Breast epithelium (tissue), 4 donors: Measurements from ENCODE around the gene DPP7. TPM values are rescaled to one million over a fixed set of nuclear protein-coding genes. Genes with fewer than 3 reads are reported as not detected.
A peak's percentile ranks its signal among the peaks of the same experiment; 100 is the strongest.
"Not testable (repeated sequence)": the region's sequence is repeated elsewhere in the genome, so short reads cannot be mapped to it uniquely, and the experiment has no call there.

Experiments
- DNase-seq, 2 donors: peaks; one replicate each; pipeline ENCODE4 v3.0.0-alpha.2; 2019; ENCODE audit warnings: low spot score in 2 of 2
- H3K27ac ChIP-seq, 2 donors: fragments of 200-600 bp; sonication (generic) in 1 of 2; one replicate each; pipeline ENCODE4 v1.5.1; 2016 to 2019; ENCODE audit warnings: mild to moderate bottlenecking in 1 of 2
- H3K27me3 ChIP-seq, 2 donors: fragments of 200-600 bp; sonication (generic) in 1 of 2; one replicate each; pipeline versions ENCODE4 v1.5.1 to v1.6.0; 2017 to 2019; ENCODE audit warnings: control low read depth in 1 of 2, mild to moderate bottlenecking in 1 of 2
- H3K36me3 ChIP-seq: fragments of 200-600 bp; one replicate; pipeline ENCODE4 v1.5.1; 2019
- H3K4me1 ChIP-seq, 2 donors: fragments of 200-600 bp; sonication (generic); one replicate each; pipeline ENCODE4 v1.5.1; 2016 to 2019; ENCODE audit warnings: control low read depth in 1 of 2
- H3K4me3 ChIP-seq, 3 donors: fragments of 200-600 bp; sonication (generic); 1 replicate in 2 of 3; 2 replicates in 1 of 3; pipeline ENCODE4 v1.5.1; 2016 to 2019; ENCODE audit warnings: mild to moderate bottlenecking in 3 of 3, moderate library complexity in 2 of 3
- H3K9me3 ChIP-seq, 2 donors: fragments of 200-600 bp; sonication (generic) in 1 of 2; one replicate each; pipeline ENCODE4 v1.5.1; 2016 to 2019; ENCODE audit warnings: control low read depth in 1 of 2
- CTCF ChIP-seq, 3 donors: fragments of 450-650 bp; IDR thresholded peaks; one replicate each; pipeline ENCODE4 v1.5.1; 2016 to 2017; ENCODE audit warnings: antibody characterized with exemption in 3 of 3, mild to moderate bottlenecking in 3 of 3, moderate library complexity in 3 of 3
- POLR2A ChIP-seq: fragments of 450-650 bp; IDR thresholded peaks from one replicate; pipeline ENCODE4 v1.6.1; 2016; ENCODE audit warnings: antibody characterized with exemption, mild to moderate bottlenecking, moderate library complexity
- POLR2AphosphoS5 ChIP-seq, 3 donors: sonication (generic); formaldehyde crosslinking; IDR thresholded peaks; one replicate each; pipeline ENCODE4 v1.6.1; 2017; ENCODE audit warnings: antibody characterized with exemption in 3 of 3
- intact Hi-C: fragments of 100-400 bp; cut with DNase I; formaldehyde crosslinking; loops from one replicate; pipeline ENCODE4 v1.15.1; 2023; ENCODE audit warnings: low total_unique reads
- total RNA-seq, 3 donors: library from RNA; depleted of rRNA; stranded (reverse); fragments of >200 nt; gene quantifications; one replicate each; pipeline ENCODE4 v1.1.0, GENCODE V29; 2016

DPP7 gene
- total RNA-seq, 3 donors from 2014 or later = 115 to 137 (median 132) TPM

GRCh38 chr9:137063311-137064026 lies 51.1 kb downstream of the DPP7 start:
- DNase-seq = no peak
- Histone ChIP-seq H3K4me3 (peak overlapping the region in 2 of 3 donors; percentile 9 to 40), H3K4me1 (peaks cover 0 to 3% of the 10 kb centered on the region in 2 donors), H3K27ac (peak overlapping the region; percentile 54 to 63), H3K36me3 (no peaks in the 10 kb centered on the region), H3K27me3 (no peaks in the 10 kb centered on the region), H3K9me3 (no peaks in the 10 kb centered on the region)
- TF ChIP-seq POLR2A = no peak
- TF ChIP-seq CTCF (IDR thresholded peaks at IDR 0.05) = no peak
- TF ChIP-seq POLR2AphosphoS5 (IDR thresholded peaks at IDR 0.05) = no peak
- intact Hi-C loops = no loop called here

- H3K36me3 ChIP-seq, H3K9me3 ChIP-seq, H3K27me3 ChIP-seq, intact Hi-C loops, H3K4me1 ChIP-seq: not testable (repeated sequence)
- peak in 1 of 2 donors; percentile 62 for DNase-seq
- peak overlapping the region; percentile 54 to 63 for H3K27ac ChIP-seq
- H3K4me3 ChIP-seq = peak overlapping the region in 1 of 3 donors; percentile 8
Observed at GRCh38 chr9:137062798-137063197, 51.7 kb downstream of the DPP7 start.

- Histone ChIP-seq H3K4me1 (peaks cover 0 to 3% of the 10 kb centered on the region in 2 donors), H3K4me3 (no peak overlapping the region), H3K27ac (peak overlapping the region; percentile 54 to 63), H3K27me3 (no peaks in the 10 kb centered on the region), H3K9me3 (no peaks in the 10 kb centered on the region), H3K36me3 (no peaks in the 10 kb centered on the region)
- peak in 1 of 2 donors; percentile 90 for DNase-seq
- TF ChIP-seq CTCF (IDR thresholded peaks at IDR 0.05) (no peak), POLR2AphosphoS5 (IDR thresholded peaks at IDR 0.05) (peak in 2 of 3 donors; percentile 43 to 49)
- intact Hi-C loops = no loop called here
Observed at GRCh38 chr9:137062384-137062783, 52.1 kb downstream of the DPP7 start.

Other genes with a start within 250 kb of the DPP7 start
- gene EDF1, start 248.4 kb downstream of the DPP7 start, total RNA-seq = 100 to 1,000 TPM; 334 to 365 (median 365) TPM
- gene TRAF2, start 228.2 kb downstream of the DPP7 start, total RNA-seq = 1 to 10 TPM; 3.4 to 8.9 (median 8.5) TPM
- gene FBXW5, start 170.0 kb downstream of the DPP7 start, total RNA-seq = 100 to 1,000 TPM; 103 to 183 (median 126) TPM
- gene C8G, start 169.5 kb downstream of the DPP7 start, total RNA-seq = not detected
- gene LCN12, start 162.5 kb downstream of the DPP7 start, total RNA-seq = 1 to 10 TPM in 2 of 3 donors, not detected in 1; 1.8 to 5.6 TPM
- gene PTGDS, start 137.2 kb downstream of the DPP7 start, total RNA-seq = 10 to 100 TPM; 46.7 to 72.6 (median 48.2) TPM
- under 1 TPM in 2 of 3 donors, not detected in 1; 0.16 to 0.29 TPM for gene LCNL1, start 131.7 kb downstream of the DPP7 start, total RNA-seq
- 10 to 100 TPM; 24.6 to 66.2 (median 49.2) TPM for gene PAXX, start 122.3 kb downstream of the DPP7 start, total RNA-seq
- 1 to 10 TPM in 1 of 3 donors, under 1 TPM in 1, not detected in 1; 0.32 to 3.5 TPM for gene CLIC3, start 118.2 kb downstream of the DPP7 start, total RNA-seq
- 10 to 100 TPM; 17.0 to 30.6 (median 18.9) TPM for gene ABCA2, start 86.5 kb downstream of the DPP7 start, total RNA-seq
- gene FUT7, start 82.6 kb downstream of the DPP7 start, total RNA-seq = not detected
- 10 to 100 TPM; 21.9 to 63.9 (median 63.1) TPM for gene NPDC1, start 68.6 kb downstream of the DPP7 start, total RNA-seq
- 1 to 10 TPM in 2 of 3 donors, under 1 TPM in 1; 0.16 to 6.7 (median 3.6) TPM for gene ENTPD2, start 60.7 kb downstream of the DPP7 start, total RNA-seq
- 1 to 10 TPM in 2 of 3 donors, under 1 TPM in 1; 0.96 to 2.9 (median 2.8) TPM for gene SAPCD2, start 44.2 kb downstream of the DPP7 start, total RNA-seq
- gene UAP1L1, start 37.2 kb downstream of the DPP7 start, total RNA-seq = 10 to 100 TPM in 1 of 3 donors, 1 to 10 TPM in 2; 6.7 to 12.0 (median 6.9) TPM
- 10 to 100 TPM; 50.1 to 62.8 (median 50.8) TPM for gene MAN1B1, start 27.7 kb downstream of the DPP7 start, total RNA-seq
- gene GRIN1, start 24.4 kb upstream of the DPP7 start, total RNA-seq = 1 to 10 TPM in 2 of 3 donors, not detected in 1; 1.3 to 1.9 TPM
- gene LRRC26, start 55.3 kb upstream of the DPP7 start, total RNA-seq = 1 to 10 TPM in 2 of 3 donors, not detected in 1; 7.8 to 9.2 TPM
- not detected for gene TMEM210, start 57.3 kb upstream of the DPP7 start, total RNA-seq
- 10 to 100 TPM; 32.0 to 35.7 (median 32.9) TPM for gene ANAPC2, start 73.8 kb upstream of the DPP7 start, total RNA-seq
- 10 to 100 TPM; 75.0 to 92.8 (median 82.7) TPM for gene SSNA1, start 73.9 kb upstream of the DPP7 start, total RNA-seq
- gene TPRN, start 86.0 kb upstream of the DPP7 start, total RNA-seq = 1 to 10 TPM; 4.0 to 9.2 (median 8.5) TPM
- 10 to 100 TPM; 26.5 to 36.6 (median 26.6) TPM for gene TMEM203, start 90.9 kb upstream of the DPP7 start, total RNA-seq
- 1 to 10 TPM; 4.6 to 9.5 (median 7.2) TPM for gene NDOR1, start 91.0 kb upstream of the DPP7 start, total RNA-seq
- 1 to 10 TPM; 1.5 to 2.9 (median 1.8) TPM for gene RNF208, start 107.5 kb upstream of the DPP7 start, total RNA-seq
- gene CYSRT1, start 110.4 kb upstream of the DPP7 start, total RNA-seq = under 1 TPM; 0.29 to 0.66 (median 0.32) TPM
- under 1 TPM in 1 of 3 donors, not detected in 2; 0.29 TPM for gene RNF224, start 112.8 kb upstream of the DPP7 start, total RNA-seq
- not detected for gene SLC34A3, start 116.2 kb upstream of the DPP7 start, total RNA-seq
- gene TUBB4B, start 126.6 kb upstream of the DPP7 start, total RNA-seq = 100 to 1,000 TPM; 112 to 188 (median 183) TPM
- gene STPG3, start 136.6 kb upstream of the DPP7 start, total RNA-seq = not detected
- 10 to 100 TPM; 32.6 to 39.2 (median 38.7) TPM for gene NELFB, start 140.6 kb upstream of the DPP7 start, total RNA-seq
- gene TOR4A, start 163.0 kb upstream of the DPP7 start, total RNA-seq = 1 to 10 TPM; 2.9 to 5.4 (median 3.7) TPM
- 1 to 10 TPM; 2.1 to 6.9 (median 3.5) TPM for gene NRARP, start 187.5 kb upstream of the DPP7 start, total RNA-seq